Measurements from ENCODE around the gene GAMT. TPM values are rescaled to one million over a fixed set of nuclear protein-coding genes. Genes with fewer than 3 reads are reported as not detected.

GAMT gene
- total RNA-seq, 4 donors from 2014 or later, result 27.8 to 40.3 (median 34.0) TPM

DNA sequence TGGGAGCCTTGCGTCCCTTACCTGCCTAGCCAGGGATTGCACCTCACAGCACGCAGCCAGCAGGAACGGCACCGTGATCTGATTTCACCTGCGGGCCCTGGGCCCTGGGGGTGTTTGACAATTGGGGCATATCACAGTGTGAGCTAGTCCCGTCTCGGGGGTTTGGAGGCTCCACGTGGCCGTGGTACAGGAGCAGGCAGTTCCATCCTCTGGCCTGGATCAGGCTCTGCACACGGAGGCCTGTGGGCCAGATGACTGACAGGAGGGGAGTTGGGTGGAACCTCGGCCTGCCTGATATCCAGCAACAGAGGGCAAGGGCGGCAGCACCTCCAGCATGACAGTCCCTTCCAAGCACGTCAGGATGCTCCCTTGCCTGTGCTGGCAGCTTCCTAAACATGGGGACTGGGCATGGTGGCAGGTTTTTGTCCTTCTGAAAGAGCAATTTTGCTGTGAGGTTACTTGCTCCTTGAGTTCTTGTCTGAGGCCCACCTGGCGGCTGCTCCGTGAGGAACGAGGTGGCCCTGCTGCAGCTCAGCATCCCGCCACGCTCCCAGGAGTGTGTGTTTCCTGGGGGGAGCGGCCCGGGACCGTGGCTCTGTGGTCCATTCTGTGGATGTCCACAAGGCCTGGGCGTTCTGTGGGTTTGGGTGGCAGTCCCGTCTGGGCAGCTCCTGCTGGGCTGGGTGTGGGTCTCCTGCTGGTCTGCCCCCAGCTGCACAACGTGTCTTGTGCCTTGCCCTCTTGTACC lies 30.6 kb upstream of the GAMT start:
- WGBS, result 87% methylated on average over 8 of the region's 24 CpGs
- Histone ChIP-seq H3K4me1 (peaks cover 7% of the 10 kb centered on the region), H3K36me3 (peaks cover 87% of the 10 kb centered on the region)

DNA sequence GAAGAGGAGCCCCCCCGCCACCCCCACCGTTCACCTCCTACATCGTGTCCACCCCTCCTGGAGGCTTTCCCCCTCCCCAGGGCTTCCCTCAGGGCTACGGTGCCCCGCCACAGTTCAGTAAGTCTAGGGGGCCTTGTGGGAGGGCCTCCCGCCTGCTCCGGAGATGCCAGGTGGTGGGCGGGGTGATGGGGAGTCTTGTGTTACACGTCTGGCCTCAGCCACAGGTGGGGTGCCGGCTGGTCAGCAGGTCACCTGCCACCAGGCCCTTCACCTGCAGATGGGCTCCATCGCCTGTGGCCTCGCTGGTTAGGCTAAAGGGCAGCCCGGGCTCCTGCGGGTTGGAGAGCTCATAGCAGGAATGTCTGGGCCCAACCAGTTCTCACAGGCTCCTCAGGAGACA lies 28.9 kb upstream of the GAMT start:
- no peak for TF ChIP-seq POLR2AphosphoS5 (IDR thresholded peaks at IDR 0.05)
- TF ChIP-seq, protein P1, sequence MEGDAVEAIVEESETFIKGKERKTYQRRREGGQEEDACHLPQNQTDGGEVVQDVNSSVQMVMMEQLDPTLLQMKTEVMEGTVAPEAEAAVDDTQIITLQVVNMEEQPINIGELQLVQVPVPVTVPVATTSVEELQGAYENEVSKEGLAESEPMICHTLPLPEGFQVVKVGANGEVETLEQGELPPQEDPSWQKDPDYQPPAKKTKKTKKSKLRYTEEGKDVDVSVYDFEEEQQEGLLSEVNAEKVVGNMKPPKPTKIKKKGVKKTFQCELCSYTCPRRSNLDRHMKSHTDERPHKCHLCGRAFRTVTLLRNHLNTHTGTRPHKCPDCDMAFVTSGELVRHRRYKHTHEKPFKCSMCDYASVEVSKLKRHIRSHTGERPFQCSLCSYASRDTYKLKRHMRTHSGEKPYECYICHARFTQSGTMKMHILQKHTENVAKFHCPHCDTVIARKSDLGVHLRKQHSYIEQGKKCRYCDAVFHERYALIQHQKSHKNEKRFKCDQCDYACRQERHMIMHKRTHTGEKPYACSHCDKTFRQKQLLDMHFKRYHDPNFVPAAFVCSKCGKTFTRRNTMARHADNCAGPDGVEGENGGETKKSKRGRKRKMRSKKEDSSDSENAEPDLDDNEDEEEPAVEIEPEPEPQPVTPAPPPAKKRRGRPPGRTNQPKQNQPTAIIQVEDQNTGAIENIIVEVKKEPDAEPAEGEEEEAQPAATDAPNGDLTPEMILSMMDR (IDR thresholded peaks at IDR 0.05), result no peak
- no peak for TF ChIP-seq POLR2A (IDR thresholded peaks at IDR 0.05)
- TF ChIP-seq EP300 (IDR thresholded peaks at IDR 0.05), result no peak
- Histone ChIP-seq H3K27ac (no peak overlapping the region), H3K27me3 (no peaks in the 10 kb centered on the region), H3K4me3 (no peak overlapping the region), H3K4me1 (peaks cover 17% of the 10 kb centered on the region), H3K9me3 (no peaks in the 10 kb centered on the region), H3K36me3 (peaks cover 93% of the 10 kb centered on the region)
- no CpG with 5 or more reads among the region's 14 CpGs for WGBS
- no peak for DNase-seq (ENCODE audit: low spot score in 2 of 2)

More for the DNA sequence above, 30.6 kb upstream of the GAMT start:
- no peak overlapping the region for H3K27ac ChIP-seq
- no peaks in the 10 kb centered on the region for H3K27me3 ChIP-seq
- DNase-seq (ENCODE audit: low spot score in 2 of 2), result no peak
- H3K9me3 ChIP-seq, result no peaks in the 10 kb centered on the region
- no peak for TF ChIP-seq POLR2A (IDR thresholded peaks at IDR 0.05)
- TF ChIP-seq, protein P1 (IDR thresholded peaks at IDR 0.05), result no peak
- TF ChIP-seq EP300 (IDR thresholded peaks at IDR 0.05), result no peak
- no peak for TF ChIP-seq POLR2AphosphoS5 (IDR thresholded peaks at IDR 0.05)
- no peak overlapping the region for H3K4me3 ChIP-seq

DNA sequence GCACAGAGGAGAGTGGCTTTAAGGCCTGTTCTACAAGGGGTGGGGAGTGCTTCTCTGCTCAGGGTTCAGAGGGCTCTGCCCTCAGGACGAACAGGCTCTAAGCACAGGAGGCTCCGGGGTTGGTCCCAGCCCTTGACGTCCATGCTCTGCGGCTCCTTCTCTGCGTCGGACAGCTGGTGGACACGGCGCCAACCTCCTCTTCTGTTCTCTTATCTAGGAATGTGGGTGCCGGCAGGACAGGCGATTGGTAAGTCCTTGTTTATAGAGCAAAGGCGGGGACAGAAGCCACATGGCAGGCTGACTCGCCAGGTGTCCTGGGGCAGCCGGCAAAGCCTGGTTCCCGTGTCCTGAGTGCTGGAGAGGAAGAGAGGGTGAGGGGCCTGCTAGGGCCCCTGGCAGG lies 28.4 kb upstream of the GAMT start:
- Histone ChIP-seq H3K4me1 (peaks cover 20% of the 10 kb centered on the region), H3K27me3 (no peaks in the 10 kb centered on the region), H3K4me3 (no peak overlapping the region), H3K9me3 (no peaks in the 10 kb centered on the region), H3K36me3 (peaks cover 89% of the 10 kb centered on the region), H3K27ac (no peak overlapping the region)
- DNase-seq (ENCODE audit: low spot score in 2 of 2), result no peak
- TF ChIP-seq POLR2AphosphoS5 (IDR thresholded peaks at IDR 0.05) (no peak), POLR2A (IDR thresholded peaks at IDR 0.05) (no peak), EP300 (IDR thresholded peaks at IDR 0.05) (no peak)
- TF ChIP-seq, protein P1 (IDR thresholded peaks at IDR 0.05), result no peak
- 80% methylated on average over 9 of the region's 14 CpGs for WGBS

DNA sequence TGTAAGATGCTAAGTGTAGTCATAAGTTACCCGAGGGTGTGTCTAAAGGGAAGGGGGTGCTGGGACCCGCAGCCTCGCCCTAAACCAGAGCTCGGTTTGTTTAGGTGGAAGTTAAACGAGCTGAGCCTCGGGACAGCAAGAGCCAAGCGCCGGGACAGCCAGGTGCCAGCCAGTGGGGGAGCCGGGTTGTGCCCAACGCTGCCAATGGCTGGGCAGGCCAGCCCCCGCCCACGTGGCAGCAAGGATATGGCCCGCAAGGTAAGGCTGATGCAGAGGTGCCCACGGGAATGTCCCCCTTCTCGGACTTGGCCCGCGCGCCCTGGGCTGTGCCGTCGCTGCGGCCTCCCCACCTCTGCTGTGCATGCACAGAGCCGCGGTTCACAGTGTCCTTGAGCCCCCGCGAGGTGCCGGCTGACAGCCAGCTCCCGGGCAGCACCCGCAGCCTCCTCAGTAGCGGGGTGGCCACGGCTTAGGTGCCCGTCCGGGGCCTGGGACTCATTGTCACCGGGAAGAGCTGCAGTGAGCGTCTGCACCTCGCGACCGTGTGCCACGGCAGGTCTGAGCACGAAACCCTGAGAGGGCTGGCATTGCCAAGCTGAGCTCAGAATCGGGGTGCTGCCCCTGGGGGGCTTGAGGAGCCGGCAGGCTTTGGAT lies 27.5 kb upstream of the GAMT start:
- WGBS, result 76% methylated on average over 20 of the region's 41 CpGs
- Histone ChIP-seq H3K27ac (no peak overlapping the region), H3K4me1 (peaks cover 29% of the 10 kb centered on the region), H3K9me3 (no peaks in the 10 kb centered on the region), H3K36me3 (peaks cover 83% of the 10 kb centered on the region), H3K4me3 (no peak overlapping the region), H3K27me3 (no peaks in the 10 kb centered on the region)
- TF ChIP-seq, protein P1 (IDR thresholded peaks at IDR 0.05), result no peak
- no peak for TF ChIP-seq POLR2A (IDR thresholded peaks at IDR 0.05)
- DNase-seq (ENCODE audit: low spot score in 2 of 2), result no peak

DNA sequence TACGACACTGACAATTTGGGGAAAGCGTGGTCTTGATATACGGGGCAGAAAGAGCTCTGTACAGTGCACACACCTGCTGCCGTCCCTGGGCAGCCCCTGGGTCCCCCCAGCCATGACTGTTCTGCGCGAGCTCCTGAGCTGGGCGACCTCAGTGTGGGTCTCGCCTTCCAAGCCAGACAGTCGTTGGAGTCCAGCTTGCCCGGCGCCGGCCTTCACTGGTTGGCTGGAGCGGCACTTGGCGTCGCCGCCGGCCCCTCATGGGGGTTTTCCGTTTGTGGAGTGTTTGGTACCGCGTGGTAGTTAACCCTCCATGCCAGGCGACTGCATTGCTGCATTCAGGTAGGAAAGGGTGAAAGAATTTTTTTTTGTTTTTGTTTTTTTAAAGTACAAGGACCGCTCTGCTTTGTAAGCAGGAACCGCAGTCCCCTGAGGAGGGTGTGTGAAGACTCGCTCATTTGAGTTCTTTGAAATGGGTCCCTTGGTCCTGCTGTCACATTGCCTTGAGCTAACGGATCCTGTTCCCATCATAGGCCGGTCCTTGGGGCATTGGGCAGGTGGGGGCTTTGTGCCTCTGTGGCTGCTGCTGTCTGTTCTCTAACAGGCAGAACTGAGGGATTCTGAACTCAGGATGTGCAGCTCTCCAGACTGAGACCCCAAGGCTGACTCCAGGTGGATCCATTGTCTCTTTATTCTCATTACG lies 26.0 kb upstream of the GAMT start:
- no peak overlapping the region for H3K4me3 ChIP-seq
- H3K27me3 ChIP-seq, result no peaks in the 10 kb centered on the region
- H3K4me1 ChIP-seq, result peaks cover 29% of the 10 kb centered on the region
- H3K36me3 ChIP-seq, result peaks cover 83% of the 10 kb centered on the region
- H3K9me3 ChIP-seq, result no peaks in the 10 kb centered on the region
- DNase-seq (ENCODE audit: low spot score in 2 of 2), result no peak
- TF ChIP-seq, protein P1 (IDR thresholded peaks at IDR 0.05), result no peak
- no peak for TF ChIP-seq POLR2A (IDR thresholded peaks at IDR 0.05)
- TF ChIP-seq POLR2AphosphoS5 (IDR thresholded peaks at IDR 0.05), result no peak
- no peak for TF ChIP-seq EP300 (IDR thresholded peaks at IDR 0.05)
- H3K27ac ChIP-seq, result no peak overlapping the region
- WGBS, result 94% methylated on average over 27 of the region's 27 CpGs
